HCT116 (cell line): ENCODE data around the gene SH3PXD2A. TPM values are rescaled to one million over a fixed set of nuclear protein-coding genes. Genes with fewer than 3 reads are reported as not detected.

Experiments used
- ATAC-seq: fragments of 200-7000 bp; cut with Tn5 transposase; 2 replicates; pipeline ENCODE4 v1.9.1; 2020; ENCODE audit warnings: mild to moderate bottlenecking, moderate library complexity
- BruUV-seq: library from RNA; stranded (reverse); fragments of 400-500 nt; replicated peaks from 2 replicates; lab custom pipeline; 2021; lab: Mats Ljungman, UMichigan
- CTCF ChIA-PET: fragments of 300-600 bp; sonication (Branson Sonifier 250); formaldehyde crosslinking; loops from one replicate; lab custom pipeline; 2021; ENCODE audit warnings: antibody characterized with exemption; lab: Charles Lee
- POLR2A ChIA-PET: fragments of 300-600, 350-600 bp; sonication (Branson Sonifier 250); formaldehyde crosslinking; loops from one replicate; lab custom pipeline; 2021; ENCODE audit warnings: antibody characterized with exemption; lab: Charles Lee
- RAD21 ChIA-PET, 2 experiments: fragments of 300-600 bp; sonication (Branson Sonifier 250); formaldehyde crosslinking; loops; one replicate each; lab custom pipeline; 2023; ENCODE audit warnings: low total read pairs in 2 of 2; ENCODE audit not compliant: uncharacterized antibody in 2 of 2, unreplicated experiment in 2 of 2, low non-redundant PET in 1 of 2; lab: Charles Lee
- DNase-seq: peaks from one replicate; pipeline ENCODE4 v3.0.0-alpha.2; 2010; ENCODE audit warnings: low read depth, low spot score
- H2AFZ ChIP-seq: fragments of 200-600 bp; shearing (Covaris generic), sonication (generic); 2 replicates; pipeline ENCODE4 v1.6.1; 2017; ENCODE audit warnings: low read depth, mixed run types, mixed read lengths, antibody characterized with exemption, low read length; ENCODE audit not compliant: poor library complexity, severe bottlenecking
- H3K27ac ChIP-seq: 2 replicates; pipeline ENCODE4 v1.5.1; 2012; ENCODE audit warnings: low read depth, low read length
- H3K27me3 ChIP-seq: fragments of 200-600 bp; sonication (generic); 2 replicates; pipeline ENCODE4 v1.6.1; 2016; ENCODE audit warnings: mixed run types, low read length, mixed read lengths; ENCODE audit not compliant: insufficient read depth
- H3K36me3 ChIP-seq, 2 experiments: fragments of 200-500 bp in 1 of 2; fragments of 200-600 bp in 1 of 2; sonication (Bioruptor generic) in 1 of 2; sonication (generic) in 1 of 2; 2 replicates each; pipeline versions ENCODE4 v1.5.1 to v1.6.1; 2014 to 2016; ENCODE audit warnings: low read length in 2 of 2, inconsistent platforms in 1 of 2, mixed read lengths in 1 of 2, mixed run types in 1 of 2; ENCODE audit not compliant: insufficient read depth in 2 of 2, control insufficient read depth in 1 of 2
- H3K4me1 ChIP-seq, 2 experiments: fragments of 200-600 bp in 1 of 2; sonication (generic) in 1 of 2; 2 replicates each; pipeline versions ENCODE4 v1.5.1 to v1.6.1; 2012 to 2017; ENCODE audit warnings: low read length in 2 of 2, inconsistent platforms in 1 of 2, mild to moderate bottlenecking in 1 of 2, mixed read lengths in 1 of 2, mixed run types in 1 of 2, moderate library complexity in 1 of 2; ENCODE audit not compliant: insufficient read depth in 2 of 2, control insufficient read depth in 1 of 2
- H3K4me2 ChIP-seq: fragments of 200-600 bp; sonication (generic); 2 replicates; pipeline ENCODE4 v1.6.1; 2017; ENCODE audit warnings: mixed run types, low read length, mixed read lengths
- H3K4me3 ChIP-seq, 2 experiments: fragments of 200-600 bp in 1 of 2; sonication (generic) in 1 of 2; replicated peaks in 1 of 2; 2 replicates each; pipeline ENCODE4 v1.5.1; 2011 to 2016; ENCODE audit warnings: low read length in 2 of 2, control low read depth in 1 of 2, low read depth in 1 of 2, mild to moderate bottlenecking in 1 of 2, mixed read lengths in 1 of 2, mixed run types in 1 of 2
- H3K79me2 ChIP-seq: fragments of 200-600 bp; sonication (generic); 2 replicates; pipeline ENCODE4 v1.6.1; 2017; ENCODE audit warnings: mild to moderate bottlenecking, mixed run types, low read length, moderate library complexity, mixed read lengths; ENCODE audit not compliant: insufficient read depth
- H3K9ac ChIP-seq: fragments of 200-600 bp; sonication (generic); 2 replicates; pipeline ENCODE4 v1.6.1; 2016; ENCODE audit warnings: low read length, mixed read lengths
- H3K9me2 ChIP-seq: fragments of 200-600 bp; sonication (generic), shearing (Covaris generic); 2 replicates; pipeline ENCODE4 v1.6.1; 2017; ENCODE audit warnings: mixed run types, mild to moderate bottlenecking, moderate library complexity; ENCODE audit not compliant: insufficient read depth
- H3K9me3 ChIP-seq, 2 experiments: fragments of 200-500 bp in 1 of 2; fragments of 200-600 bp in 1 of 2; sonication (Bioruptor generic) in 1 of 2; sonication (generic) in 1 of 2; 2 replicates each; pipeline ENCODE4 v1.6.1; 2014 to 2017; ENCODE audit warnings: low read length in 2 of 2, mixed read lengths in 2 of 2, inconsistent platforms in 1 of 2, low read depth in 1 of 2, mild to moderate bottlenecking in 1 of 2, mixed run types in 1 of 2, moderate library complexity in 1 of 2; ENCODE audit not compliant: control insufficient read depth in 1 of 2, insufficient read depth in 1 of 2
- H4K20me1 ChIP-seq: fragments of 200-600 bp; sonication (generic), shearing (Covaris generic); 2 replicates; pipeline ENCODE4 v1.6.1; 2017; ENCODE audit warnings: mixed run types, mild to moderate bottlenecking, moderate library complexity; ENCODE audit not compliant: insufficient read depth
- CBX3 ChIP-seq: IDR thresholded peaks from 2 replicates; pipeline ENCODE4 v1.6.1; 2012; ENCODE audit warnings: low read depth
- CEBPB ChIP-seq: IDR thresholded peaks from 2 replicates; pipeline ENCODE4 v1.6.1; 2012; ENCODE audit warnings: low read depth
- EGR1 ChIP-seq: IDR thresholded peaks from 2 replicates; pipeline ENCODE4 v1.6.1; 2012; ENCODE audit warnings: low read depth
- FOSL1 ChIP-seq: IDR thresholded peaks from 2 replicates; pipeline ENCODE4 v1.6.1; 2012; ENCODE audit warnings: low read depth
- JUND ChIP-seq: IDR thresholded peaks from 2 replicates; pipeline ENCODE4 v1.6.1; 2012
- POLR2A ChIP-seq: IDR thresholded peaks from 2 replicates; pipeline ENCODE4 v1.7.0; 2011; ENCODE audit warnings: borderline replicate concordance; ENCODE audit not compliant: insufficient read depth, insufficient read length; ENCODE audit errors: extremely low read depth
- POLR2AphosphoS5 ChIP-seq: IDR thresholded peaks from 2 replicates; pipeline ENCODE4 v1.6.1; 2011; ENCODE audit warnings: mild to moderate bottlenecking, low read depth, low read length, moderate library complexity
- RAD21 ChIP-seq: IDR thresholded peaks from 2 replicates; pipeline ENCODE4 v1.6.1; 2012; ENCODE audit warnings: low read depth, mild to moderate bottlenecking
- SIN3A ChIP-seq: IDR thresholded peaks from 2 replicates; pipeline ENCODE4 v1.6.1; 2012; ENCODE audit warnings: low read depth
- SP1 ChIP-seq: IDR thresholded peaks from 2 replicates; pipeline ENCODE4 v1.6.1; 2012; ENCODE audit warnings: low read depth
- SRF ChIP-seq: IDR thresholded peaks from 2 replicates; pipeline ENCODE4 v1.6.1; 2012; ENCODE audit warnings: low read depth
- TCF7L2 ChIP-seq: IDR thresholded peaks from 2 replicates; pipeline ENCODE4 v1.7.0; 2011; ENCODE audit warnings: borderline replicate concordance, inconsistent platforms; ENCODE audit not compliant: insufficient read depth, insufficient read length; ENCODE audit errors: extremely low read depth
- YY1 ChIP-seq: IDR thresholded peaks from 2 replicates; pipeline ENCODE4 v1.6.1; 2011; ENCODE audit warnings: low read length, low read depth, moderate library complexity, mild to moderate bottlenecking; ENCODE audit not compliant: insufficient replicate concordance; ENCODE audit errors: extremely low read depth
- ZFX ChIP-seq: fragments of 450-650 bp; IDR thresholded peaks from 2 replicates; pipeline ENCODE4 v1.6.1; 2017
- ZNF274 ChIP-seq: fragments of 200-500 bp; sonication (Bioruptor generic); IDR thresholded peaks from 2 replicates; pipeline ENCODE4 v1.6.1; 2014; ENCODE audit warnings: mild to moderate bottlenecking, low read depth, low read length, inconsistent platforms
- intact Hi-C: fragments of 100-400 bp; cut with micrococcal nuclease; formaldehyde crosslinking; loops from 2 replicates; pipeline ENCODE4 v1.10.0; 2022
- total RNA-seq: library from RNA; stranded (reverse); gene quantifications from one replicate; pipeline ENCODE4 v1.2.1, GENCODE V29; 2021; ENCODE audit not compliant: unreplicated experiment
- TF ChIP-seq, protein P1 (sequence below), 3 experiments: fragments of 200-600 bp in 1 of 3; sonication (generic) in 1 of 3; IDR thresholded peaks in 2 of 3; conservative IDR thresholded peaks in 1 of 3; 2 replicates each; pipeline ENCODE4 v1.5.1; 2012 to 2017; ENCODE audit warnings: low read depth in 2 of 3, low read length in 2 of 3, antibody characterized with exemption in 1 of 3, borderline replicate concordance in 1 of 3, control low read depth in 1 of 3, mild to moderate bottlenecking in 1 of 3, mixed read lengths in 1 of 3, mixed run types in 1 of 3, moderate library complexity in 1 of 3; ENCODE audit not compliant: insufficient read depth in 1 of 3
- TF ChIP-seq, protein P2 (sequence below): IDR thresholded peaks from 2 replicates; pipeline ENCODE4 v1.6.1; 2012
- TF ChIP-seq, protein P3 (sequence below): IDR thresholded peaks from 2 replicates; pipeline ENCODE4 v1.6.1; 2012
- TF ChIP-seq, protein P4 (sequence below): IDR thresholded peaks from 2 replicates; pipeline ENCODE4 v1.6.1; 2012; ENCODE audit warnings: low read depth

Gene SH3PXD2A
- total RNA-seq, 1 experiment from 2014 or later: 8.7 TPM

DNA sequence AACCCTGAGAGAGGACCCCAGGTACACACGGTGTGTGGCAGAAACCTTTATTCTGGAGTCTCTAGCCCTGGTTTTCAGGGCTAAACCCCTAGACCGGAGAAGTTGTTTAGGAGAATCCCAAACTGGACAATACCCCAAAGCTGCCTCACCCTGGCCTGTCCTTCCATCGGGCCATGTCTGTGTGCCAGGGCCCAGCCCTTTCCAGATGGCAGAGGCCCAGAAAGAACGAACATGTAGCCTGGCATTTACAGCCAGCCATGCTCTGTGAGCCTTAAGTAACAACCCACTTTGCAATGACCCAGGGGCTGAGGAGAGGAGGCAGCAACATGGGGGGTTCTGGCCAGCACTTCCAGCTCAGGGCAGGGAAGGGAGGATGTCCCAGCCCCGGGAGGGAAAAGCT lies 219.8 kb downstream of the SH3PXD2A start:
- Histone ChIP-seq H2AFZ (no peak overlapping the region), H3K27me3 (no peaks in the 10 kb centered on the region), H3K27ac (no peak overlapping the region), H3K4me2 (no peak overlapping the region), H4K20me1 (no peaks in the 10 kb centered on the region), H3K9me3 (no peaks in the 10 kb centered on the region), H3K9me2 (no peaks in the 10 kb centered on the region), H3K4me1 (peaks cover 3 to 13% of the 10 kb centered on the region in 2 experiments; a peak in 3 of 4 replicates), H3K79me2 (no peaks in the 10 kb centered on the region), H3K4me3 (no peak overlapping the region), H3K36me3 (no peaks in the 10 kb centered on the region), H3K9ac (no peak overlapping the region)
- TF ChIP-seq, protein P1, sequence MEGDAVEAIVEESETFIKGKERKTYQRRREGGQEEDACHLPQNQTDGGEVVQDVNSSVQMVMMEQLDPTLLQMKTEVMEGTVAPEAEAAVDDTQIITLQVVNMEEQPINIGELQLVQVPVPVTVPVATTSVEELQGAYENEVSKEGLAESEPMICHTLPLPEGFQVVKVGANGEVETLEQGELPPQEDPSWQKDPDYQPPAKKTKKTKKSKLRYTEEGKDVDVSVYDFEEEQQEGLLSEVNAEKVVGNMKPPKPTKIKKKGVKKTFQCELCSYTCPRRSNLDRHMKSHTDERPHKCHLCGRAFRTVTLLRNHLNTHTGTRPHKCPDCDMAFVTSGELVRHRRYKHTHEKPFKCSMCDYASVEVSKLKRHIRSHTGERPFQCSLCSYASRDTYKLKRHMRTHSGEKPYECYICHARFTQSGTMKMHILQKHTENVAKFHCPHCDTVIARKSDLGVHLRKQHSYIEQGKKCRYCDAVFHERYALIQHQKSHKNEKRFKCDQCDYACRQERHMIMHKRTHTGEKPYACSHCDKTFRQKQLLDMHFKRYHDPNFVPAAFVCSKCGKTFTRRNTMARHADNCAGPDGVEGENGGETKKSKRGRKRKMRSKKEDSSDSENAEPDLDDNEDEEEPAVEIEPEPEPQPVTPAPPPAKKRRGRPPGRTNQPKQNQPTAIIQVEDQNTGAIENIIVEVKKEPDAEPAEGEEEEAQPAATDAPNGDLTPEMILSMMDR (IDR thresholded peaks at IDR 0.05 in 2 of 3, conservative IDR thresholded peaks at IDR 0.05 in 1 of 3; ENCODE audit: borderline replicate concordance in 1 of 3, insufficient read depth in 1 of 3, low read depth in 2 of 3, low read length in 2 of 3): no peak
- TF ChIP-seq CBX3: no peak
- no peak for TF ChIP-seq FOSL1
- no peak for TF ChIP-seq ZNF274
- no peak for TF ChIP-seq SRF
- TF ChIP-seq TCF7L2: no peak
- no peak for TF ChIP-seq SIN3A
- no peak for TF ChIP-seq RAD21
- TF ChIP-seq ZFX: no peak
- TF ChIP-seq, protein P2, sequence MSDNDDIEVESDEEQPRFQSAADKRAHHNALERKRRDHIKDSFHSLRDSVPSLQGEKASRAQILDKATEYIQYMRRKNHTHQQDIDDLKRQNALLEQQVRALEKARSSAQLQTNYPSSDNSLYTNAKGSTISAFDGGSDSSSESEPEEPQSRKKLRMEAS: no peak
- TF ChIP-seq POLR2A: no peak
- TF ChIP-seq CEBPB: no peak
- TF ChIP-seq JUND: no peak
- TF ChIP-seq, protein P3, sequence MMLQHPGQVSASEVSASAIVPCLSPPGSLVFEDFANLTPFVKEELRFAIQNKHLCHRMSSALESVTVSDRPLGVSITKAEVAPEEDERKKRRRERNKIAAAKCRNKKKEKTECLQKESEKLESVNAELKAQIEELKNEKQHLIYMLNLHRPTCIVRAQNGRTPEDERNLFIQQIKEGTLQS: no peak
- TF ChIP-seq, protein P4, sequence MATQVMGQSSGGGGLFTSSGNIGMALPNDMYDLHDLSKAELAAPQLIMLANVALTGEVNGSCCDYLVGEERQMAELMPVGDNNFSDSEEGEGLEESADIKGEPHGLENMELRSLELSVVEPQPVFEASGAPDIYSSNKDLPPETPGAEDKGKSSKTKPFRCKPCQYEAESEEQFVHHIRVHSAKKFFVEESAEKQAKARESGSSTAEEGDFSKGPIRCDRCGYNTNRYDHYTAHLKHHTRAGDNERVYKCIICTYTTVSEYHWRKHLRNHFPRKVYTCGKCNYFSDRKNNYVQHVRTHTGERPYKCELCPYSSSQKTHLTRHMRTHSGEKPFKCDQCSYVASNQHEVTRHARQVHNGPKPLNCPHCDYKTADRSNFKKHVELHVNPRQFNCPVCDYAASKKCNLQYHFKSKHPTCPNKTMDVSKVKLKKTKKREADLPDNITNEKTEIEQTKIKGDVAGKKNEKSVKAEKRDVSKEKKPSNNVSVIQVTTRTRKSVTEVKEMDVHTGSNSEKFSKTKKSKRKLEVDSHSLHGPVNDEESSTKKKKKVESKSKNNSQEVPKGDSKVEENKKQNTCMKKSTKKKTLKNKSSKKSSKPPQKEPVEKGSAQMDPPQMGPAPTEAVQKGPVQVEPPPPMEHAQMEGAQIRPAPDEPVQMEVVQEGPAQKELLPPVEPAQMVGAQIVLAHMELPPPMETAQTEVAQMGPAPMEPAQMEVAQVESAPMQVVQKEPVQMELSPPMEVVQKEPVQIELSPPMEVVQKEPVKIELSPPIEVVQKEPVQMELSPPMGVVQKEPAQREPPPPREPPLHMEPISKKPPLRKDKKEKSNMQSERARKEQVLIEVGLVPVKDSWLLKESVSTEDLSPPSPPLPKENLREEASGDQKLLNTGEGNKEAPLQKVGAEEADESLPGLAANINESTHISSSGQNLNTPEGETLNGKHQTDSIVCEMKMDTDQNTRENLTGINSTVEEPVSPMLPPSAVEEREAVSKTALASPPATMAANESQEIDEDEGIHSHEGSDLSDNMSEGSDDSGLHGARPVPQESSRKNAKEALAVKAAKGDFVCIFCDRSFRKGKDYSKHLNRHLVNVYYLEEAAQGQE: no peak
- TF ChIP-seq SP1: no peak
- TF ChIP-seq EGR1: no peak
- TF ChIP-seq YY1: no peak
- TF ChIP-seq POLR2AphosphoS5: no peak
- BruUV-seq: no TSS peak
- ChIA-PET RAD21 (no interaction called here), POLR2A (no interaction called here), CTCF (interaction anchor here (2.2 kb wide), 1 partner anchor 50 kb away, joined by 6 read pairs; no protein-coding TSS in a partner anchor)
- intact Hi-C loops: no loop called here
- DNase-seq (no peak), ATAC-seq (no peak)
